Panc1 (cell line): ENCODE measurements around the gene RCL1. TPM values are rescaled to one million over a fixed set of nuclear protein-coding genes. Genes with fewer than 3 reads are reported as not detected.

Source experiments
- ATAC-seq: fragments of 200-7000 bp; cut with Tn5 transposase; 2 replicates; pipeline ENCODE4 v1.9.1; 2020; ENCODE audit warnings: mild to moderate bottlenecking, moderate library complexity
- BruUV-seq: library from RNA; stranded (reverse); fragments of 400-500 nt; replicated peaks from 2 replicates; lab custom pipeline; 2021; lab: Mats Ljungman, UMichigan
- CTCF ChIA-PET: fragments of 300-600 bp; sonication (Branson Sonifier 250); formaldehyde crosslinking; loops from one replicate; lab custom pipeline; 2022; ENCODE audit warnings: antibody characterized with exemption; lab: Charles Lee
- POLR2A ChIA-PET: fragments of 300-600 bp; sonication (Branson Sonifier 250); formaldehyde crosslinking; loops from one replicate; lab custom pipeline; 2022; ENCODE audit warnings: antibody characterized with exemption; lab: Charles Lee
- DNase-seq: peaks from one replicate; pipeline ENCODE4 v3.0.0-alpha.2; 2010; ENCODE audit warnings: low read depth, low spot score
- H3K27ac ChIP-seq: 2 replicates; pipeline ENCODE4 v1.5.1; 2011; ENCODE audit warnings: mild to moderate bottlenecking, low read length, inconsistent platforms
- H3K27me3 ChIP-seq: fragments of 200-500 bp; sonication (Bioruptor generic); 2 replicates; pipeline ENCODE4 v1.6.0; 2014; ENCODE audit warnings: low read length, inconsistent platforms; ENCODE audit not compliant: control insufficient read depth, insufficient read depth
- H3K36me3 ChIP-seq: fragments of 200-500 bp; sonication (Bioruptor generic); 2 replicates; pipeline ENCODE4 v1.5.1; 2014; ENCODE audit warnings: inconsistent platforms, mild to moderate bottlenecking, low read length, moderate library complexity; ENCODE audit not compliant: control insufficient read depth, insufficient read depth
- H3K4me1 ChIP-seq: 2 replicates; pipeline ENCODE4 v1.5.1; 2011; ENCODE audit warnings: inconsistent platforms, mild to moderate bottlenecking, low read length, moderate library complexity; ENCODE audit not compliant: control insufficient read depth, insufficient read depth
- H3K4me3 ChIP-seq, 2 experiments: 2 replicates each; pipeline ENCODE4 v1.5.1; 2011 to 2012; ENCODE audit warnings: low read depth in 2 of 2, low read length in 2 of 2, mild to moderate bottlenecking in 2 of 2, inconsistent platforms in 1 of 2, moderate library complexity in 1 of 2
- H3K9me3 ChIP-seq: fragments of 200-500 bp; sonication (Bioruptor generic); 2 replicates; pipeline ENCODE4 v1.5.1; 2014; ENCODE audit warnings: low read depth, mild to moderate bottlenecking, inconsistent platforms, low read length, moderate library complexity; ENCODE audit not compliant: control insufficient read depth, insufficient read depth
- POLR2AphosphoS5 ChIP-seq: IDR thresholded peaks from 2 replicates; pipeline ENCODE4 v1.6.1; 2012; ENCODE audit warnings: mild to moderate bottlenecking, low read depth, low read length, moderate library complexity
- SIN3A ChIP-seq: IDR thresholded peaks from 2 replicates; pipeline ENCODE4 v1.6.1; 2012; ENCODE audit warnings: low read depth, mild to moderate bottlenecking, low read length, moderate library complexity, borderline replicate concordance; ENCODE audit not compliant: insufficient read depth
- TCF7L2 ChIP-seq: IDR thresholded peaks from 2 replicates; pipeline ENCODE4 v1.6.1; 2011; ENCODE audit warnings: mild to moderate bottlenecking, low read depth, low read length, inconsistent platforms
- in situ Hi-C: cut with HindIII; loops from 2 replicates; pipeline ENCODE4 v1.10.0; 2016; ENCODE audit warnings: low sequenced_read_pairs, low pct_unique_long_range_greater_than_20kb
- intact Hi-C: fragments of 100-400 bp; cut with micrococcal nuclease; formaldehyde crosslinking; loops from one replicate; pipeline ENCODE4 v1.10.0; 2022; ENCODE audit not compliant: unreplicated experiment
- total RNA-seq: library from RNA; stranded (reverse); gene quantifications from one replicate; pipeline ENCODE4 v1.2.1, GENCODE V29; 2021; ENCODE audit not compliant: unreplicated experiment
- TF ChIP-seq, protein P1 (sequence below), 2 experiments: IDR thresholded peaks; 2 replicates each; pipeline ENCODE4 v1.6.1; 2011 to 2012; ENCODE audit warnings: low read depth in 2 of 2, control low read depth in 1 of 2, low read length in 1 of 2, mild to moderate bottlenecking in 1 of 2, moderate library complexity in 1 of 2; ENCODE audit not compliant: insufficient read depth in 1 of 2
- TF ChIP-seq, protein P2 (sequence below): fragments of 450-650 bp; IDR thresholded peaks from 2 replicates; pipeline ENCODE4 v1.5.1; 2017; ENCODE audit warnings: mild to moderate bottlenecking

RCL1 gene
- total RNA-seq, 1 experiment from 2014 or later, result 11.2 TPM

DNA sequence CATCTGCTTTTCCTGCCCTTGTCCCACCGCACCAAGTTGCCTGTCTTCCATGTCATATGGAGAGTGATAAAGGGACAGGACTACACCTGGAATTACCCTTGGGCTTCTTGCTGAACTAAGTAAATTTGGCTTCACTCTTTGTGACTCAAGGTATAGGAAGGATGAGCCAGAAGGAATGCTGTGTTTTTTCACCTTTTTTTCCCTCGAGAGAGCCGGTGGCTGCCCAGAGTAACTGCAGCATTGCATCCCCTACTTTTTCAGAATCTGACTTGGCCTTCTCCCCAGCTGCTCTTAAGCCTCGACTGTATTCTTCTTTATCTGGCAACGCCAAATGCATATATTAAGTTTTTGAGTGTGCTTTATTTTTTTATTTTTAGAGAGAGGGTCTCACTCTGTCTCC lies 38.4 kb downstream of the RCL1 start:
- TF ChIP-seq, protein P1, sequence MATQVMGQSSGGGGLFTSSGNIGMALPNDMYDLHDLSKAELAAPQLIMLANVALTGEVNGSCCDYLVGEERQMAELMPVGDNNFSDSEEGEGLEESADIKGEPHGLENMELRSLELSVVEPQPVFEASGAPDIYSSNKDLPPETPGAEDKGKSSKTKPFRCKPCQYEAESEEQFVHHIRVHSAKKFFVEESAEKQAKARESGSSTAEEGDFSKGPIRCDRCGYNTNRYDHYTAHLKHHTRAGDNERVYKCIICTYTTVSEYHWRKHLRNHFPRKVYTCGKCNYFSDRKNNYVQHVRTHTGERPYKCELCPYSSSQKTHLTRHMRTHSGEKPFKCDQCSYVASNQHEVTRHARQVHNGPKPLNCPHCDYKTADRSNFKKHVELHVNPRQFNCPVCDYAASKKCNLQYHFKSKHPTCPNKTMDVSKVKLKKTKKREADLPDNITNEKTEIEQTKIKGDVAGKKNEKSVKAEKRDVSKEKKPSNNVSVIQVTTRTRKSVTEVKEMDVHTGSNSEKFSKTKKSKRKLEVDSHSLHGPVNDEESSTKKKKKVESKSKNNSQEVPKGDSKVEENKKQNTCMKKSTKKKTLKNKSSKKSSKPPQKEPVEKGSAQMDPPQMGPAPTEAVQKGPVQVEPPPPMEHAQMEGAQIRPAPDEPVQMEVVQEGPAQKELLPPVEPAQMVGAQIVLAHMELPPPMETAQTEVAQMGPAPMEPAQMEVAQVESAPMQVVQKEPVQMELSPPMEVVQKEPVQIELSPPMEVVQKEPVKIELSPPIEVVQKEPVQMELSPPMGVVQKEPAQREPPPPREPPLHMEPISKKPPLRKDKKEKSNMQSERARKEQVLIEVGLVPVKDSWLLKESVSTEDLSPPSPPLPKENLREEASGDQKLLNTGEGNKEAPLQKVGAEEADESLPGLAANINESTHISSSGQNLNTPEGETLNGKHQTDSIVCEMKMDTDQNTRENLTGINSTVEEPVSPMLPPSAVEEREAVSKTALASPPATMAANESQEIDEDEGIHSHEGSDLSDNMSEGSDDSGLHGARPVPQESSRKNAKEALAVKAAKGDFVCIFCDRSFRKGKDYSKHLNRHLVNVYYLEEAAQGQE (IDR thresholded peaks at IDR 0.05; ENCODE audit: insufficient read depth in 1 of 2, low read depth in 2 of 2, low read length in 1 of 2), result no peak
- TF ChIP-seq TCF7L2 (no peak), POLR2AphosphoS5 (no peak), SIN3A (no peak)
- TF ChIP-seq, protein P2, sequence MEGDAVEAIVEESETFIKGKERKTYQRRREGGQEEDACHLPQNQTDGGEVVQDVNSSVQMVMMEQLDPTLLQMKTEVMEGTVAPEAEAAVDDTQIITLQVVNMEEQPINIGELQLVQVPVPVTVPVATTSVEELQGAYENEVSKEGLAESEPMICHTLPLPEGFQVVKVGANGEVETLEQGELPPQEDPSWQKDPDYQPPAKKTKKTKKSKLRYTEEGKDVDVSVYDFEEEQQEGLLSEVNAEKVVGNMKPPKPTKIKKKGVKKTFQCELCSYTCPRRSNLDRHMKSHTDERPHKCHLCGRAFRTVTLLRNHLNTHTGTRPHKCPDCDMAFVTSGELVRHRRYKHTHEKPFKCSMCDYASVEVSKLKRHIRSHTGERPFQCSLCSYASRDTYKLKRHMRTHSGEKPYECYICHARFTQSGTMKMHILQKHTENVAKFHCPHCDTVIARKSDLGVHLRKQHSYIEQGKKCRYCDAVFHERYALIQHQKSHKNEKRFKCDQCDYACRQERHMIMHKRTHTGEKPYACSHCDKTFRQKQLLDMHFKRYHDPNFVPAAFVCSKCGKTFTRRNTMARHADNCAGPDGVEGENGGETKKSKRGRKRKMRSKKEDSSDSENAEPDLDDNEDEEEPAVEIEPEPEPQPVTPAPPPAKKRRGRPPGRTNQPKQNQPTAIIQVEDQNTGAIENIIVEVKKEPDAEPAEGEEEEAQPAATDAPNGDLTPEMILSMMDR, result no peak
- no peaks in the 10 kb centered on the region for H3K27me3 ChIP-seq
- CTCF ChIA-PET, result no interaction called here
- no peaks in the 10 kb centered on the region for H3K9me3 ChIP-seq
- no peak for DNase-seq
- no TSS peak for BruUV-seq
- no peak for ATAC-seq
- POLR2A ChIA-PET, result no interaction called here
- H3K36me3 ChIP-seq, result no peaks in the 10 kb centered on the region
- H3K4me3 ChIP-seq, result no peak overlapping the region
- H3K27ac ChIP-seq, result no peak overlapping the region
- no peaks in the 10 kb centered on the region for H3K4me1 ChIP-seq
- intact Hi-C loops, result no loop called here
- in situ Hi-C loops, result no loop called here

DNA sequence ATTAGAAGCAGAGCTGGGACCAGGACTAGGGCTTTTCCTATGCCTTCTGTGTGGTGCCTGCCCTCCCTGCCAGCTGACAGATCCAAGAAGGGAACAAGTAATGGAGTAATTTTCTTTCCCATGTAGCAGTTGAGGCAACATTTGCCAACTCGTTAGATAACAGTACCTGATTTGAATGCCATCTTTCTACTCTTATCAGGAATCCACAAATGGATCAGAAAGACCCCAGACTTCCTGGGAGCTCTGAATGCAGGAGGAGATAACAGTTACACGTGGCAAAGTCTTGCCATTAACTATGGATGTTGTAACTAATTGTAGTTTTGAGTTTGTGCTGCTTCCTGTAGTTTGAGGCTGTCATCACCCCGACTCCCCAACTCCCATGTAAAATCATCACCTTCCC lies 39.2 kb downstream of the RCL1 start:
- ATAC-seq, result no peak
- no TSS peak for BruUV-seq
- no peaks in the 10 kb centered on the region for H3K4me1 ChIP-seq
- intact Hi-C loops, result no loop called here
- no peaks in the 10 kb centered on the region for H3K9me3 ChIP-seq
- no peaks in the 10 kb centered on the region for H3K36me3 ChIP-seq
- no peak overlapping the region for H3K27ac ChIP-seq
- POLR2A ChIA-PET, result no interaction called here
- no peak overlapping the region for H3K4me3 ChIP-seq
- CTCF ChIA-PET, result interaction anchor here (0.6 kb wide), 1 partner anchor 330 kb away, joined by 3 read pairs; no protein-coding TSS in a partner anchor
- H3K27me3 ChIP-seq, result no peaks in the 10 kb centered on the region
- TF ChIP-seq POLR2AphosphoS5 (no peak), TCF7L2 (no peak), SIN3A (no peak)
- TF ChIP-seq, protein P1 (IDR thresholded peaks at IDR 0.05; ENCODE audit: insufficient read depth in 1 of 2, low read depth in 2 of 2, low read length in 1 of 2), result no peak
- TF ChIP-seq, protein P2, result no peak
- no peak for DNase-seq
- in situ Hi-C loops, result no loop called here
